ENCODE measurements around the gene MRI1. TPM values are rescaled to one million over a fixed set of nuclear protein-coding genes. Genes with fewer than 3 reads are reported as not detected.

MRI1 gene
- total and polyA plus RNA-seq, 2 of the 4 experiments (the other 2 are of a cell fraction) = 26.7 to 37.6 TPM

DNA sequence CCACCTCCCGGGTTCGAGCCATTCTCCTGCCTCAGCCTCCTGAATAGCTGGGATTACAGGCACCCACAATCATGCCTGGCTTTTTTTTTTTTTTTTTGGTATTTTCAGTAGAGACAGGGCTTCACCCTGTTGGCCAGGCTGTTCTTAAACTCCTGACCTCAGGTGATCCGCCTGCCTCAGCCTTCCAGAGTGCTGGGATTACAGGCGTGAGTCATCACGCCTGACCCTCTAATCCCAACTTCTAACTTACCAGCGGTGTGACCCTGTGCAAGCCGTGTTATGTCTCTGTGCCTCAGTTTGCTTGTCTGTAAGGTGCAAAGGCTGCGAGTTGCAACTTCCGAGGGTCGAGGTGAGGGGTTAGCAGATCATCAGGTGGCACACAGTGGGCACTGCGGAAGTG lies 48.2 kb downstream of the MRI1 start:
- DNase-seq (no peak), ATAC-seq (ENCODE audit: low read depth) (no peak)
- H4K5ac ChIP-seq (ENCODE audit: low read depth, low read length) = no peak overlapping the region
- no peak overlapping the region for H2BK20ac ChIP-seq (ENCODE audit: low read depth, low read length)
- intact Hi-C loops (cut with micrococcal nuclease) = no loop called here
- H2BK5ac ChIP-seq (ENCODE audit: low read depth, low read length, poor library complexity, severe bottlenecking) = no peak overlapping the region
- ChIA-PET POLR2A (ENCODE audit: unreplicated experiment) (no interaction called here), CTCF (no interaction called here)
- H3K36me3 ChIP-seq (ENCODE audit: control insufficient read depth, insufficient read depth, low read length) = peaks cover 65% of the 10 kb centered on the region
- no peak overlapping the region for H2AFZ ChIP-seq (replicated peaks; ENCODE audit: low read length, poor library complexity)
- BruUV-seq (replicated peaks) = no TSS peak
- no peaks in the 10 kb centered on the region for H3K9me3 ChIP-seq (ENCODE audit: control insufficient read depth, insufficient read depth, low read length)
- no peak overlapping the region for H2AK5ac ChIP-seq (ENCODE audit: low read depth, low read length)
- no peak overlapping the region for H2BK120ac ChIP-seq (ENCODE audit: low read depth, low read length)
- no peak overlapping the region for H3K4me3 ChIP-seq (ENCODE audit: insufficient read depth, low read depth, low read length)
- H2AK9ac ChIP-seq (replicated peaks; ENCODE audit: low read depth, low read length, poor library complexity) = no peak overlapping the region
- H3K14ac ChIP-seq (replicated peaks; ENCODE audit: low read depth, low read length) = no peak overlapping the region
- no peak overlapping the region for H3K23ac ChIP-seq (ENCODE audit: low read depth, low read length)
- no peaks in the 10 kb centered on the region for H3K4me1 ChIP-seq (ENCODE audit: control insufficient read depth, insufficient read depth, low read length)
- 0 out of 2 replicates have a peak, but pooled peaks cover 3% of the 10 kb centered on the region for H3K9me1 ChIP-seq (ENCODE audit: insufficient read depth, low read length)
- no peak overlapping the region for H3K56ac ChIP-seq (ENCODE audit: extremely low read depth, insufficient read depth, low read length)
- WGBS, 2 experiments (ENCODE audit: extremely low coverage in 2 of 2, insufficient read length in 1 of 2) = 95% methylated on average over 4 of the region's 11 CpGs; no CpG with 5 or more reads in 1 of the 2 experiments
- no peaks in the 10 kb centered on the region for H3K27me3 ChIP-seq (ENCODE audit: control insufficient read depth, insufficient read depth, low read length)
- dilution Hi-C loops (cut with HindIII; ENCODE audit: low sequenced_read_pairs, unreplicated experiment) = no loop called here
- H3K18ac ChIP-seq (ENCODE audit: low read depth, low read length) = no peak overlapping the region
- no peak overlapping the region for H2BK15ac ChIP-seq (ENCODE audit: low read depth, low read length)
- no peak overlapping the region for H3K27ac ChIP-seq (ENCODE audit: insufficient read depth, low read length)
- H3K79me1 ChIP-seq (ENCODE audit: low read depth in 1 of 2, low read length in 2 of 2) = peaks cover 5 to 17% of the 10 kb centered on the region in 2 experiments
- H4K91ac ChIP-seq (ENCODE audit: insufficient read depth, low read depth, low read length) = no peak overlapping the region
- no peak overlapping the region for H4K8ac ChIP-seq (ENCODE audit: low read depth in 2 of 2, low read length in 2 of 2)
- no peak for TF ChIP-seq CEBPB (IDR thresholded peaks at IDR 0.05; ENCODE audit: low read depth, low read length)
- TF ChIP-seq, protein P1, sequence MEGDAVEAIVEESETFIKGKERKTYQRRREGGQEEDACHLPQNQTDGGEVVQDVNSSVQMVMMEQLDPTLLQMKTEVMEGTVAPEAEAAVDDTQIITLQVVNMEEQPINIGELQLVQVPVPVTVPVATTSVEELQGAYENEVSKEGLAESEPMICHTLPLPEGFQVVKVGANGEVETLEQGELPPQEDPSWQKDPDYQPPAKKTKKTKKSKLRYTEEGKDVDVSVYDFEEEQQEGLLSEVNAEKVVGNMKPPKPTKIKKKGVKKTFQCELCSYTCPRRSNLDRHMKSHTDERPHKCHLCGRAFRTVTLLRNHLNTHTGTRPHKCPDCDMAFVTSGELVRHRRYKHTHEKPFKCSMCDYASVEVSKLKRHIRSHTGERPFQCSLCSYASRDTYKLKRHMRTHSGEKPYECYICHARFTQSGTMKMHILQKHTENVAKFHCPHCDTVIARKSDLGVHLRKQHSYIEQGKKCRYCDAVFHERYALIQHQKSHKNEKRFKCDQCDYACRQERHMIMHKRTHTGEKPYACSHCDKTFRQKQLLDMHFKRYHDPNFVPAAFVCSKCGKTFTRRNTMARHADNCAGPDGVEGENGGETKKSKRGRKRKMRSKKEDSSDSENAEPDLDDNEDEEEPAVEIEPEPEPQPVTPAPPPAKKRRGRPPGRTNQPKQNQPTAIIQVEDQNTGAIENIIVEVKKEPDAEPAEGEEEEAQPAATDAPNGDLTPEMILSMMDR (conservative IDR thresholded peaks at IDR 0.05; ENCODE audit: low read depth, low read length) = no peak
- no peak for TF ChIP-seq RCOR1 (IDR thresholded peaks at IDR 0.05; ENCODE audit: insufficient replicate concordance, low read length)
- TF ChIP-seq, protein P2, sequence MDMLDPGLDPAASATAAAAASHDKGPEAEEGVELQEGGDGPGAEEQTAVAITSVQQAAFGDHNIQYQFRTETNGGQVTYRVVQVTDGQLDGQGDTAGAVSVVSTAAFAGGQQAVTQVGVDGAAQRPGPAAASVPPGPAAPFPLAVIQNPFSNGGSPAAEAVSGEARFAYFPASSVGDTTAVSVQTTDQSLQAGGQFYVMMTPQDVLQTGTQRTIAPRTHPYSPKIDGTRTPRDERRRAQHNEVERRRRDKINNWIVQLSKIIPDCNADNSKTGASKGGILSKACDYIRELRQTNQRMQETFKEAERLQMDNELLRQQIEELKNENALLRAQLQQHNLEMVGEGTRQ (IDR thresholded peaks at IDR 0.05; ENCODE audit: low read depth, low read length) = no peak
- no peak for TF ChIP-seq RFX5 (IDR thresholded peaks at IDR 0.05; ENCODE audit: low read depth, low read length)
- no peak for TF ChIP-seq CHD1 (IDR thresholded peaks at IDR 0.05; ENCODE audit: low read depth, low read length)
- no peak for TF ChIP-seq POLR2A (IDR thresholded peaks at IDR 0.05; ENCODE audit: low read depth, low read length)
- no peak for TF ChIP-seq NFE2L2 (IDR thresholded peaks at IDR 0.05; ENCODE audit: low read depth, low read length)
- TF ChIP-seq SMC3 (IDR thresholded peaks at IDR 0.05; ENCODE audit: low read depth, low read length) = no peak
- no peak for TF ChIP-seq MXI1 (IDR thresholded peaks at IDR 0.05; ENCODE audit: borderline replicate concordance, low read depth, low read length)
- no peak for TF ChIP-seq MAZ (IDR thresholded peaks at IDR 0.05; ENCODE audit: borderline replicate concordance, low read depth, low read length)
- TF ChIP-seq, protein P3, sequence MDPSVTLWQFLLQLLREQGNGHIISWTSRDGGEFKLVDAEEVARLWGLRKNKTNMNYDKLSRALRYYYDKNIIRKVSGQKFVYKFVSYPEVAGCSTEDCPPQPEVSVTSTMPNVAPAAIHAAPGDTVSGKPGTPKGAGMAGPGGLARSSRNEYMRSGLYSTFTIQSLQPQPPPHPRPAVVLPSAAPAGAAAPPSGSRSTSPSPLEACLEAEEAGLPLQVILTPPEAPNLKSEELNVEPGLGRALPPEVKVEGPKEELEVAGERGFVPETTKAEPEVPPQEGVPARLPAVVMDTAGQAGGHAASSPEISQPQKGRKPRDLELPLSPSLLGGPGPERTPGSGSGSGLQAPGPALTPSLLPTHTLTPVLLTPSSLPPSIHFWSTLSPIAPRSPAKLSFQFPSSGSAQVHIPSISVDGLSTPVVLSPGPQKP (IDR thresholded peaks at IDR 0.05; ENCODE audit: borderline replicate concordance, low read depth, low read length) = no peak
- TF ChIP-seq MAFK (IDR thresholded peaks at IDR 0.05; ENCODE audit: low read depth, low read length) = no peak
- TF ChIP-seq FOS (IDR thresholded peaks at IDR 0.05; ENCODE audit: low read depth, low read length) = no peak
- no peak overlapping the region for H3K9ac ChIP-seq (ENCODE audit: low read depth, low read length)
- H3K4me2 ChIP-seq (ENCODE audit: low read depth, low read length) = no peak overlapping the region
- in situ Hi-C loops (cut with MboI; ENCODE audit: low sequenced_read_pairs) = no loop called here
- H3K4ac ChIP-seq (ENCODE audit: low read depth, low read length) = no peak overlapping the region
- H4K20me1 ChIP-seq (ENCODE audit: insufficient read depth, low read length) = peaks cover 4% of the 10 kb centered on the region; the same call in 1 of the 2 replicates

All from IMR-90 (cell line).